KMS-11 (cell line): Measurements from ENCODE around the gene TLK1.

Experiments used
- H2AFZ ChIP-seq: fragments of 200-600 bp; sonication (generic); 2 replicates; pipeline ENCODE4 v1.6.1; 2016; ENCODE audit warnings: antibody characterized with exemption, mixed run types, low read depth
- H3K27ac ChIP-seq: fragments of 200-600 bp; sonication (generic); 2 replicates; pipeline ENCODE4 v1.6.1; 2016; ENCODE audit warnings: mild to moderate bottlenecking, mixed run types
- H3K27me3 ChIP-seq: fragments of 200-600 bp; sonication (generic); 2 replicates; pipeline ENCODE4 v1.6.1; 2017; ENCODE audit warnings: mild to moderate bottlenecking, low read depth, mixed run types, moderate library complexity; ENCODE audit not compliant: insufficient read depth
- H3K36me3 ChIP-seq: fragments of 200-600 bp; sonication (generic); 2 replicates; pipeline ENCODE4 v1.6.1; 2017; ENCODE audit warnings: mild to moderate bottlenecking, mixed run types; ENCODE audit not compliant: insufficient read depth
- H3K4me1 ChIP-seq: fragments of 200-600 bp; sonication (generic); 2 replicates; pipeline ENCODE4 v1.6.1; 2016; ENCODE audit warnings: mild to moderate bottlenecking, low read depth, mixed run types; ENCODE audit not compliant: poor library complexity, severe bottlenecking
- H3K4me2 ChIP-seq: fragments of 200-600 bp; sonication (generic); 2 replicates; pipeline ENCODE4 v1.7.0; 2016; ENCODE audit warnings: mild to moderate bottlenecking, mixed run types
- H3K4me3 ChIP-seq: fragments of 200-600 bp; sonication (generic); IDR thresholded peaks from 2 replicates; pipeline ENCODE4 v1.6.1; 2017; ENCODE audit warnings: low read depth, low read length, mixed read lengths; ENCODE audit not compliant: insufficient read depth
- H3K79me2 ChIP-seq: fragments of 200-600 bp; sonication (generic); 2 replicates; pipeline ENCODE4 v1.6.1; 2016; ENCODE audit warnings: low read depth, mixed run types; ENCODE audit not compliant: insufficient read depth
- H3K9ac ChIP-seq: fragments of 200-600 bp; sonication (generic); 2 replicates; pipeline ENCODE4 v1.6.1; 2016; ENCODE audit warnings: mild to moderate bottlenecking, mixed run types
- H4K20me1 ChIP-seq: fragments of 200-600 bp; sonication (generic); 2 replicates; pipeline ENCODE4 v1.6.1; 2016; ENCODE audit warnings: mild to moderate bottlenecking, mixed run types; ENCODE audit not compliant: insufficient read depth
- CTCF ChIP-seq: fragments of 200-600 bp; sonication (generic); conservative IDR thresholded peaks from 2 replicates; pipeline ENCODE4 v1.6.1; 2017; ENCODE audit warnings: low read depth, mild to moderate bottlenecking, antibody characterized with exemption, low read length, moderate library complexity, mixed read lengths

TLK1 gene

GRCh38 chr2:171136024-171136423 is 24.7 kb downstream of the TLK1 start:
- Histone ChIP-seq H3K4me1 (peaks cover 35% of the 10 kb centered on the region), H3K27me3 (no peaks in the 10 kb centered on the region), H2AFZ (no peak overlapping the region), H3K9ac (no peak overlapping the region), H3K36me3 (no peaks in the 10 kb centered on the region), H3K4me2 (no peak overlapping the region; the same call in 1 of the 2 replicates), H4K20me1 (peaks cover 25% of the 10 kb centered on the region), H3K4me3 (no peak overlapping the region), H3K79me2 (peaks cover 95% of the 10 kb centered on the region), H3K27ac (no peak overlapping the region)
- TF ChIP-seq CTCF: no peak

GRCh38 chr2:171134624-171135230 is 26.0 kb downstream of the TLK1 start:
- no peak overlapping the region for H3K9ac ChIP-seq
- H3K4me2 ChIP-seq: no peak overlapping the region
- peaks cover 94% of the 10 kb centered on the region for H3K79me2 ChIP-seq
- H3K36me3 ChIP-seq: no peaks in the 10 kb centered on the region
- TF ChIP-seq CTCF: no peak
- H3K27ac ChIP-seq: no peak overlapping the region
- peaks cover 13% of the 10 kb centered on the region for H4K20me1 ChIP-seq
- H2AFZ ChIP-seq: no peak overlapping the region
- no peak overlapping the region for H3K4me3 ChIP-seq
- H3K4me1 ChIP-seq: peaks cover 27% of the 10 kb centered on the region
- H3K27me3 ChIP-seq: no peaks in the 10 kb centered on the region

- H3K4me3 ChIP-seq: no peak overlapping the region
- no peak overlapping the region for H2AFZ ChIP-seq
- H4K20me1 ChIP-seq: peaks cover 17% of the 10 kb centered on the region
- H3K27me3 ChIP-seq: no peaks in the 10 kb centered on the region
- no peak overlapping the region for H3K9ac ChIP-seq
- H3K4me2 ChIP-seq: no peak overlapping the region
- H3K4me1 ChIP-seq: peaks cover 15% of the 10 kb centered on the region
- TF ChIP-seq CTCF: no peak
- no peak overlapping the region for H3K27ac ChIP-seq
- H3K79me2 ChIP-seq: peaks cover 95% of the 10 kb centered on the region
- no peaks in the 10 kb centered on the region for H3K36me3 ChIP-seq
Measured at GRCh38 chr2:171132086-171132485, 28.6 kb downstream of the TLK1 start.

GRCh38 chr2:171128461-171128860 is 32.2 kb downstream of the TLK1 start:
- Histone ChIP-seq H3K36me3 (no peaks in the 10 kb centered on the region), H3K4me1 (peaks cover 5% of the 10 kb centered on the region), H3K27me3 (no peaks in the 10 kb centered on the region), H3K9ac (no peak overlapping the region), H4K20me1 (peaks cover 16% of the 10 kb centered on the region; the same call in 1 of the 2 replicates), H3K79me2 (peaks cover 97% of the 10 kb centered on the region), H3K4me2 (no peak overlapping the region), H3K4me3 (no peak overlapping the region), H3K27ac (no peak overlapping the region), H2AFZ (no peak overlapping the region)
- no peak for TF ChIP-seq CTCF
